Measurements from ENCODE around the gene DPF3. TPM values are rescaled to one million over a fixed set of nuclear protein-coding genes. Genes with fewer than 3 reads are reported as not detected.
A peak's percentile ranks its signal among the peaks of the same experiment; 100 is the strongest.

The DPF3 gene
- total RNA-seq, 1 donor from 2014 or later: 0.90 TPM

- Histone ChIP-seq H3K27me3 (no peaks in the 10 kb centered on the region), H3K9me3 (no peaks in the 10 kb centered on the region), H3K4me1 (no peaks in the 10 kb centered on the region), H3K36me3 (no peaks in the 10 kb centered on the region), H3K27ac (no peak overlapping the region), H3K4me3 (no peak overlapping the region)
- intact Hi-C loops (cut with DNase I): no loop called here
- TF ChIP-seq CTCF (IDR thresholded peaks at IDR 0.05): no peak
- ATAC-seq (no peak), DNase-seq (no peak)
These were observed 227.3 kb downstream of the DPF3 start for GRCh38 chr14:72666610-72667009.

DNA sequence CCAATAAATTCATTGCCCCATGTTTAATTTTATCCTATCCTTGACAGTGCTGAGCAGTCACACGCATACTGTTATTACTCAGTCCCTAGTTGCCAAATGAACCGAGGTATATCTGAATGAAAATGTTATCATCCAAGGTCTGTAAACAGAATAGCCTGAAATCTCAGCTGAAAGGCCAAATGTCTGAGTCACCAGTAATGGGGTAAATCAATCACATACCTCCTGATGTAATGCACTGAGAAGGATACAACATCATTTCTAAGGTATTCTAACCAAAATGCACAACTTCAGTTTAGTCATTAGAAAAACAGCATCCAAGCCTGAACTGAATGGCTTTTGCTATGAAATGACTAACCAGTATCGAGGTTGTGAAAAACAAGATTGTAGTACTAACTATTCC, 228.6 kb downstream of the DPF3 start:
- Histone ChIP-seq H3K4me1 (no peaks in the 10 kb centered on the region), H3K4me3 (no peak overlapping the region), H3K27ac (no peak overlapping the region), H3K27me3 (no peaks in the 10 kb centered on the region), H3K36me3 (no peaks in the 10 kb centered on the region), H3K9me3 (no peaks in the 10 kb centered on the region)
- no peak for ATAC-seq
- intact Hi-C loops (cut with DNase I): no loop called here
- DNase-seq: no peak
- TF ChIP-seq CTCF (IDR thresholded peaks at IDR 0.05): no peak

GRCh38 chr14:72664651-72665050, 229.2 kb downstream of the DPF3 start:
- Histone ChIP-seq H3K4me1 (no peaks in the 10 kb centered on the region), H3K4me3 (no peak overlapping the region), H3K9me3 (no peaks in the 10 kb centered on the region), H3K27ac (no peak overlapping the region), H3K27me3 (no peaks in the 10 kb centered on the region), H3K36me3 (no peaks in the 10 kb centered on the region)
- TF ChIP-seq CTCF (IDR thresholded peaks at IDR 0.05): no peak
- intact Hi-C loops (cut with DNase I): no loop called here
- DNase-seq (no peak), ATAC-seq (no peak)

GRCh38 chr14:72663956-72664650, 229.8 kb downstream of the DPF3 start:
- Histone ChIP-seq H3K27ac (no peak overlapping the region), H3K9me3 (no peaks in the 10 kb centered on the region), H3K4me3 (no peak overlapping the region), H3K36me3 (no peaks in the 10 kb centered on the region), H3K27me3 (no peaks in the 10 kb centered on the region), H3K4me1 (no peaks in the 10 kb centered on the region)
- ATAC-seq (peak; percentile 26), DNase-seq (no peak)
- TF ChIP-seq CTCF (IDR thresholded peaks at IDR 0.05): no peak
- intact Hi-C loops (cut with DNase I): no loop called here

GRCh38 chr14:72663076-72663487, 230.8 kb downstream of the DPF3 start:
- DNase-seq: no peak
- intact Hi-C loops (cut with DNase I): no loop called here
- no peaks in the 10 kb centered on the region for H3K4me1 ChIP-seq
- no peaks in the 10 kb centered on the region for H3K36me3 ChIP-seq
- H3K9me3 ChIP-seq: no peaks in the 10 kb centered on the region
- no peak for ATAC-seq
- no peak for TF ChIP-seq CTCF (IDR thresholded peaks at IDR 0.05)
- H3K27me3 ChIP-seq: no peaks in the 10 kb centered on the region
- H3K4me3 ChIP-seq: no peak overlapping the region
- H3K27ac ChIP-seq: no peak overlapping the region

- Histone ChIP-seq H3K27me3 (no peaks in the 10 kb centered on the region), H3K36me3 (no peaks in the 10 kb centered on the region), H3K4me1 (no peaks in the 10 kb centered on the region), H3K9me3 (no peaks in the 10 kb centered on the region), H3K4me3 (no peak overlapping the region), H3K27ac (no peak overlapping the region)
- ATAC-seq (no peak), DNase-seq (no peak)
- TF ChIP-seq CTCF (IDR thresholded peaks at IDR 0.05): no peak
- intact Hi-C loops (cut with DNase I): no loop called here
These were observed 231.7 kb downstream of the DPF3 start for GRCh38 chr14:72662214-72662613.

Data from upper lobe of right lung (tissue), 1 donor.